Measurements from ENCODE around the gene GLOD4.
"Not testable (repeated sequence)": the region's sequence is repeated elsewhere in the genome, so short reads cannot be mapped to it uniquely, and the experiment has no call there.

GRCh38 chr17:805886-806285 lies 23.8 kb upstream of the GLOD4 start:
- TF ChIP-seq CTCF, POLR2A (IDR thresholded peaks at IDR 0.05): not testable (repeated sequence)
